ENCODE results near the gene TRAPPC14.
"Not testable (repeated sequence)": the region's sequence is repeated elsewhere in the genome, so short reads cannot be mapped to it uniquely, and the experiment has no call there.

TRAPPC14 gene

GRCh38 chr7:100153708-100154535 is 4.6 kb downstream of the TRAPPC14 start:
- no peak for DNase-seq (ENCODE audit: low spot score)

- no peak for DNase-seq (ENCODE audit: low spot score)
Measured at GRCh38 chr7:100152937-100153666, 5.4 kb downstream of the TRAPPC14 start.

GRCh38 chr7:100152404-100152803 is 6.1 kb downstream of the TRAPPC14 start:
- DNase-seq (ENCODE audit: low spot score) = no peak

- DNase-seq (ENCODE audit: low spot score) = peak; percentile 100
Measured at GRCh38 chr7:100148559-100149328, 9.8 kb downstream of the TRAPPC14 start, which contains the start of gene LAMTOR4. LAMTOR4 (plus strand) TSS chr7:100148918; CDS start chr7:100148973, 55 bp downstream.

- DNase-seq (ENCODE audit: low spot score) = no peak
Measured at GRCh38 chr7:100148225-100148558, 10.3 kb downstream of the TRAPPC14 start.

GRCh38 chr7:100147278-100147677 is 11.2 kb downstream of the TRAPPC14 start:
- no peak for DNase-seq (ENCODE audit: low spot score)

DNA sequence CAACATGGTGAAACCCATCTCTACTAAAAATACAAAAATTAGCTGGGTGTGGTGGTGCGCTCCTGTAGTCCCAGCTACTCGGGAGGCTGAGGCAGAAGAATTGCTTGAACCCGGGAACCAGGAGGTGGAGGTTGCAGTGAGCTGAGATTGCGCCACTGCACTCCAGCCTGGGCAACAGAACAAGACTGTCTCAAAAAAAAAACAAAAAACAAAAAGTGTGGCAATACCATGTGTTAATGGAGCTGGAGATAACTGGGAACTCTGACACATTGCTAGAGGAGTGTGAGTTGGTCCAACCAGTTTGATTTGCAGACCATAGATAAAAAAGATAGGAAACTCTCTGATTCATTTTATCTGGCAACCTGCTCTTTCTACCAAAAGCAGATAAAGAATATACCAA is 12.2 kb downstream of the TRAPPC14 start:
- DNase-seq (ENCODE audit: low spot score) = not testable (repeated sequence)

GRCh38 chr7:100142461-100142860 is 16.1 kb downstream of the TRAPPC14 start:
- no peak for DNase-seq (ENCODE audit: low spot score)

DNA sequence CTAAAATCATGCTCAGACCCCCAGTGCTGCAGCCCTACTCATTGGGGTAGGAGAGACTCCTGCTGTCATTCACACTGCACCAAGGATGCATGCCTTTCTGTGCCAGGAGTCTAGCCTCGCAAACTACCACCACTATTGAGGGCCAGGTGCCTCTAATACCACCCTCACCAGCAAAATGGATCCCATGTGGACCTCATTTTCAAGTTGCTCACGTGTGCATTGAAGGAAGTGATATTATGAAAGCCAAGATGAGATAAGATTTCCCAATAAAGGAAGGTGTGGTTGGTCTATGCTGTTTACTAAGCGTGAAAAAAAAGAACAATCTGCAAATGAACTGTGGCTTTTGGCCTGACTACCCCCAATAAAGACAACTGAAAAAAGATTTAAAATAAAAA is 17.0 kb downstream of the TRAPPC14 start:
- no peak for DNase-seq (ENCODE audit: low spot score)

DNA sequence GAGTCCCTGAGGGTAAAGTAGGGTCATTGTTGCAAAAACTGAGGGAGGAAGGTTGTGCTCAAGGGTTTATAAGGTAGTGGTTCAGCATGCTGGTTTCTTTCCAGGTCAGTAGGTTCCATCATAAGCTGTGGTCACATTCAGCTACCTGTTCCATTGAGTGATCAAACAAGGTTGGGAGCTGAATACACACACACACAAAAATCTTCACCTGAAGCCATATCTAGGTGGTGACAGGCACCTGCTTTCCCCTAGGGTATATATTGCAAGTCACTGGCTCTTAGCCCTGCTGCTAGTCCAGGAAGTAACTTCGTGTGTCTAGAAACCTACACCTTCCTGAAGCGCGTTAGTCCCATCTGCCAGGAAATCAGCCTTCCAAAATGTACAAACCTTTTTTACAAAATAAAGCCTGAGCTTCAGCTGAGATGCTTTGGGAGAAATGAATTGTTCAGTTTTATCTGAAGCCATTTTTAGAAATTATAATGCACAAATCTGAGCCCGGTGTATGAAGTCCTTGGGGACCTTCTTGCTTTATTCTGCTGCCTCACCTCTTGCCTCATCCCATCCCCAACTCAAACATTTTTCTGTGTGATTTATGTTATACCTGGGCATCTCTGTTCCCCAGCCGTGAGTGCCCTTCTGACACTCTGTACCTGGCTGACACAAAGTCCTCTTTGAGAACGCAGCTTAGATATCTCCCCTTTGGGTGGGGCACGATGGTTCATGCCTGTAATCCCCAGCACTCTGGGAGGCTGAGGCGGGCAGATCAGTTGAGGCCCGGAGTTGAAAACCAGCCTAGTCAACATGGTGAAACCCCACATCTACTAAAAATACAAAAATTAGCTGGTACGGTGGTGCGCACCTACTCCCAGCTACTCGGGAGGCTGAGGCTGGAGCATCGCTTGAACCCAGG is 20.4 kb downstream of the TRAPPC14 start:
- peak; percentile 85 for DNase-seq (ENCODE audit: low spot score)

GRCh38 chr7:100132697-100133151 is 25.8 kb downstream of the TRAPPC14 start:
- peak; percentile 70 for DNase-seq (ENCODE audit: low spot score)

GRCh38 chr7:100132126-100132525 is 26.4 kb downstream of the TRAPPC14 start:
- DNase-seq (ENCODE audit: low spot score) = no peak

DNA sequence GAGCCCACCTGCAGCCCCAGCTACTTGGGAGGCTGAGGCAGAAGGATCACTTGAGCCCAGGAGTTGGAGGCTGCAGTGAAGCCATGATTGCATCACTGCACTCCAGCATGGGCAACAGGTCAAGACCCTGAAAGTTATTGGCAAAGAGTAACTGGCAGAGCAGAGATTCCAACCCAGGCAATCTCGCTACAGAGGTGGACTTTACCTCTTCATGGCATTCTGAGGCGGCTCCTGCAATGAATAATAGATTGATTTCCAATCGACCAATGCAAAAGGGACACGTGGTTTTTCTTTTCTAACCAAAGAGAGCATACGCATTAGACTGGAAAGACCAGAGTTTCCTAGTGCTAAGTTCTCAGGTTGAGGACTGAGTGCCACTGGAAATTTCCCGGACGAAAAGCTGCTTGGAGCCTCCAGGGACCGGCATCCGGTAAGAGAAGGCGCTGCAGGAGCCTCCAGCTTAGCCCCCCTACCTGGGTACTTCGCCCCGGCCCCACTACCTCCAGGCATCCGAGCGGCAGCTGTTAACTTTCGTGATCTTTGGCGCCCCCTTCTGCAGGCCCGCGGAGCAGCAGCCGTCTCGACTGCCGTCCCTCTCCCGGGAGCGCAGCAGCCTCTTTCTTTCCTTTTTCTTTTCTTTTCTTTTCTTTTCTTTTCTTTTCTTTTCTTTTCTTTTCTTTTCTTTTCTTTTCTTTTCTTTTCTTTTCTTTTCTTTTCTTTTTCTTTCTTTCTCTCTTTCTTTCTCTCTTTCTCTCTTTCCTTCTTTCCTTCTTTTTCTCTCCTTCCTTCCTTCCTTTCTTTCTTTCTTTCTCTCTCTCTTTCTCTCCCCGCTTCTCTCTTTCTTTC is 27.7 kb downstream of the TRAPPC14 start:
- peak; percentile 52 for DNase-seq (ENCODE audit: low spot score)

DNA sequence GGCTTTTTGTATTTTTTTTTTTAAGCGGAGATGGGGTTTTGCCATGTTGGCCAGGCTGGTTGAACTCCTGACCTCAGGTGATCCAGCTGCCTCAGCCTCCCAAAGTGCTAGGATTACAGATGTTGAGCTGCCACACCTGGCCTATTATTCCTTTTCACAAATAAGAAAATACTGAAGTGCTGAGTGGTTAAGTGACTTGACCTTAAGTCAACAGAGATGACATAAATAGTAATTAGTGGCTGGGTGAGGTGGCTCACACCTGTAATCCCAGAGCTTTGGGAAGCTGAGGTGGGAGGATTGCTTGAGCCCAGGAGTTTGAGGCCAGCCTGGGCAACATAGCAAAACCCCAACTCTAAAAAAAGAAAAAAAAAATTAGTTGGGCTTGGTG is 28.3 kb downstream of the TRAPPC14 start:
- DNase-seq (ENCODE audit: low spot score) = peak; percentile 38

GRCh38 chr7:100128637-100128963 is 29.9 kb downstream of the TRAPPC14 start:
- DNase-seq (ENCODE audit: low spot score) = no peak

DNA sequence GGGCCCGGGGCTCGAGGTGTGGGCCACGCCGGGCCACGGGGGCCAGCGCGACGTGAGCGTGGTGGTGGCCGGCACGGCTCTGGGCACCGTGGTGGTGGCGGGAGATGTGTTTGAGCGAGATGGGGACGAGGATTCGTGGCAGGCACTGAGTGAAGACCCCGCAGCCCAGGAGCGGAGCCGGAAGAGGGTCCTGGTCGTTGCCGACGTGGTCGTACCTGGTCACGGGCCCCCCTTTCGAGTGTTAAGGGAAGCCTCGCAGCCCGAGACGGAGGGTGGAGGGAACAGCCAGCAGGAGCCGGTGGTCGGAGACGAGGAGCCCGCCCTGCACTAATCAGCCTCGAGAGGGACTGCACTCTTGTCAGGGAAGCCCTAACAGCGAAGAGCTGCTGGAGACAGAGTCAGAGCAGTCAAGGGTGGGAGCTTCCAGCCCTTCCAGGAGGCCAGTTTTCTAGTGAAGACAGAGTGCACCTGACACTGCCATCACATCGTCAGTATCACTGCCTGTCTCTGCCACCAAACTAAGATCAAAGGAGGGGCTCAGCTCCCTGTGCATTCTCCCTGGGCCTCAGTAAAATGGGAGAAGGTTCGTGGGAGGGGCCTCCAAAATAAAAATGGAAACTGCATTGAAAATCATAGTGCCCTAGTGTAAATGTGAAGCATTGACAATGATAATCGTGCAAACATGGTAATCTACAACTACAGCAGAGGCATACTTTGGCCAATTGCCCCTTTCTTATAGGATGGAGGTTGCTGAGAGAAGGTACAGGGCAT is 30.5 kb downstream of the TRAPPC14 start:
- DNase-seq (ENCODE audit: low spot score) = peak; percentile 19

DNA sequence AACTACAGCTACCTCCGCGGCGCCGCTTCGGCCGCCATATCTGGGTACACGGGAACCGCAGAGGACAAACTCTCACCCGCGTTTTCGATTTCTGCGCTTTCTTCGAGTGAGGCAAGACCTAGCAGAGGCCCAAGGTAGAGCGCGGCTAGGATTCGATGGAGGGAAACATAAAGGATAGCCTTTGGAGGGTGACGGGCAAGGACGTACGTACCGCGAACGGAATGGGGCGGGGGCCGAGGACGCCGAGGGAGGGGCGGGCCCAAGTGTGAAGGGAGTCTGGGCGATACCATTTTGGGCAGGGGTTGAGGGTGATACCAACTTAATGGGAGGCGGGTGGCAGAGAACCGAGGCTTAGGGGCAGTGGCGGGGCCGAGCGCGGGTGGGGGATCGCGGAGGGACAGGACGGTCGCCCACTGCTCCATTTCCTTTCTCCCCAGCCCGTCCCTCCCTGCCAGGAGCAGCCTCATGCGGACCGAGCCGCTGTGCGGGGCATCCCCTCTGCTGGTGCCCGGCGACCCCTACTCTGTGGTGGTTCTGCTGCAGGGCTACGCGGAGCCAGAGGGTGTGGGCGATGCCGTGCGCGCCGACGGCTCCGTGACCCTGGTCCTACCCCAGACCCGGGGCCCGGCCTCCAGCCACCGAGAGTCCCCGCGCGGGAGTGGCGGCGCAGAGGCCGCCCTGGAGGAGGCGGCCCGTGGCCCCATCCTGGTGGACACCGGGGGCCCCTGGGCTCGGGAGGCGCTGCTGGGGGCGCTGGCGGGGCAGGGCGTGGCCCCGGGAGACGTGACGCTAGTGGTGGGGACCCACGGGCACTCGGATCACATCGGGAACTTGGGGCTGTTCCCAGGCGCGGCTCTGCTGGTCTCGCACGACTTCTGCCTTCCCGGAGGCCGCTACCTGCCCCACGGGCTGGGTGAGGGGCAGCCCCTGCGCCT is 31.3 kb downstream of the TRAPPC14 start, which contains the start of gene MBLAC1:
TSS of gene MBLAC1 (plus strand) at position 37 of the 935 bp plus-strand sequence. CDS start at position 466, 429 bp downstream.
- DNase-seq (ENCODE audit: low spot score) = peak; percentile 88

DNA sequence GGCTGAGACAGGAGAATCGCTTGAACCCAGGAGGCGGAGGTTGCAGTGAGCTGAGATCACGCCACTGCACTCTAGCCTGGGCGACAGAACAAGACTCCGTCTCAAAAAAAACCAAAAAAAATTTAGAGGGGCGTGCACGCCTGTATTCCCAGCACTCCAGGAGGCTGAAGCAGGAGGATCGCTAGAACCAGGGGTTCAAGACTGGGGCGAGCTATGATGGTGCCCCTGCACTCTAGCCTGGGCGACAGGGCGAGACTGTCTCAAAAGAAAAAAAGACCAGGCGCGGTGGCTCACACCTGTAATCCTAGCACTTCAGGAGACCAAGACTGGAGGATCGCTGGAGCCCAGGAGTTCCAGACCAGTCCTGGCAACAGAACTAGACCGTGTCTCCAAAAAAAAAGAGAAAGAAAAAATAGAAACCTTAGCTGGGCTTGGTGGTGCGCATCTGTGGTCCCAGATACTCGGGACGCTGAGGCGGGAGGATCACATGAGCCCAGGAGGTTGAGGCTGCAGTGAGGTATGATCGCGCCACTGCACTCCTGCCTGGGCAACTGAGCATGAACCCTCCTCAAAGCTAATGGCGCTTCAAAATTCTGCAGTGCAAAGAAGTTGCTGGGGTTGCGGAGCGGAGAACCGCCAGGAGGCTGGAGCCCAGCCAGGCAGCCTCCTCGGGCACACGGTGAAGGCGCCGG is 32.1 kb downstream of the TRAPPC14 start:
- no peak for DNase-seq (ENCODE audit: low spot score)

All from kidney tubule cell (primary cell).